T-helper 17 cell (primary cell): Measurements from ENCODE around the gene ZC3H7B. TPM values are rescaled to one million over a fixed set of nuclear protein-coding genes. Genes with fewer than 3 reads are reported as not detected.
A peak's percentile ranks its signal among the peaks of the same experiment; 100 is the strongest.

ENCODE experiments used
- ATAC-seq: fragments of 150-1000 bp; cut with Tn5 transposase; 2 replicates; pipeline ENCODE4 v1.10.0; 2021; ENCODE audit warnings: mild to moderate bottlenecking, moderate library complexity
- DNase-seq, 3 donors: peaks; one replicate each; pipeline versions ENCODE4 v3.0.0 to v3.0.0-alpha.2; 2020 to 2021
- H3K9me3 ChIP-seq: one replicate; pipeline ENCODE4 v1.7.0; 2013; ENCODE audit warnings: low read length, mild to moderate bottlenecking; ENCODE audit not compliant: control insufficient read depth, poor library complexity, severe bottlenecking
- H3K27ac Mint-ChIP-seq: one replicate; pipeline ENCODE4 v1.8.0; 2022; ENCODE audit warnings: mild to moderate bottlenecking, moderate library complexity, mixed read lengths
- H3K27me3 Mint-ChIP-seq: one replicate; pipeline ENCODE4 v1.8.0; 2022; ENCODE audit warnings: mixed read lengths
- H3K36me3 Mint-ChIP-seq: one replicate; pipeline ENCODE4 v1.8.0; 2022; ENCODE audit warnings: low read depth, mixed read lengths
- H3K4me1 Mint-ChIP-seq: one replicate; pipeline ENCODE4 v1.8.0; 2022; ENCODE audit warnings: mild to moderate bottlenecking, mixed read lengths
- H3K4me3 Mint-ChIP-seq: one replicate; pipeline ENCODE4 v1.8.0; 2022; ENCODE audit warnings: mild to moderate bottlenecking, moderate library complexity, mixed read lengths
- total RNA-seq, 4 donors: library from RNA in 2 of 4; stranded (reverse) in 2 of 4; gene quantifications; one replicate each; pipeline ENCODE4 v1.2.3 and lab custom pipeline; 2022 to 2026

ZC3H7B gene
- total RNA-seq, 2 donors from 2014 or later, result 33.5 to 35.9 TPM

DNA sequence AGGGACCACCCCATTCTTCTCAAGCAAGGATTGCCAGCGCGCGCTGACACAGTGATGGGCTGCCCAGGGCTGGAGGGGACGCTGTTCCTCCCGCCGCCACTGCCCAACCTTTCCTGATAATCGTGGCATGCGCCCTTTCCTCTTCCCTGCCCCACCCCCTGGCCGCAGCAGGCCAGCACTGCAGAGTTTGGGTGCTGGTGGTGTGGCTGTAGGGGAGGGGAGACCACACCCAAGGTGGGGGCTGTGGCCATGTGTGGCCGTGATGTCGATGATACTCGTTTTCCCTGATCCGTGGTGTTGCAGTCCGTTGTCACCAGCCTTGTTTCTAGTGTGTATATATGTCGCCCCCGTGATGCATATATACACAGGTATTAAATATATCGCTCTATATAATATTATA, 57.6 kb downstream of the ZC3H7B start:
- Mint-ChIP-seq H3K27ac (no peak overlapping the region), H3K4me1 (peaks cover 5% of the 10 kb centered on the region), H3K36me3 (peaks cover 4% of the 10 kb centered on the region), H3K4me3 (no peak overlapping the region), H3K27me3 (no peaks in the 10 kb centered on the region)
- ATAC-seq (no peak), DNase-seq (no peak)
- H3K9me3 ChIP-seq, result no peaks in the 10 kb centered on the region

DNA sequence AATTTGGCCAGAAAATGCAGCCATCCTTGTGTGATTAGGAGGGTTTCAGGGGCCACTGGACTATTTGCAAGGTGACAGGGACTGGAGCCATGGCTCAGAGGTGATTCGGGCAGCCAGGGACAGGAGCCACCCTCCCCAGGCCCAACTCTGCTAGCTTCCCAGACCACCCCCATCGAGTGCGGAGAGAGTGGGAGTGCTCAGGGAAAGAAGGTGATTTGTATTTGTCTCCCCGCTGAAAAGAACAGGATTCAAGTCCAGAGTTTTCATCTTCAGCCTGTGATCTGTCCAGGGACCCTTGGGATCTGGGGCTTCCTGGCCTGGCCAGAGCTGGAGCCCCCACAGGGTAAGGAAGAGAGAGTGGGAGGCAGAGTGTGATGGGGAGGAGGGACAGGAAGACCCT, 58.1 kb downstream of the ZC3H7B start:
- Mint-ChIP-seq H3K36me3 (peaks cover 2% of the 10 kb centered on the region), H3K27ac (no peak overlapping the region), H3K4me3 (no peak overlapping the region), H3K4me1 (peaks cover 5% of the 10 kb centered on the region), H3K27me3 (no peaks in the 10 kb centered on the region)
- no peak for ATAC-seq
- DNase-seq, result no peak
- H3K9me3 ChIP-seq, result no peaks in the 10 kb centered on the region

DNA sequence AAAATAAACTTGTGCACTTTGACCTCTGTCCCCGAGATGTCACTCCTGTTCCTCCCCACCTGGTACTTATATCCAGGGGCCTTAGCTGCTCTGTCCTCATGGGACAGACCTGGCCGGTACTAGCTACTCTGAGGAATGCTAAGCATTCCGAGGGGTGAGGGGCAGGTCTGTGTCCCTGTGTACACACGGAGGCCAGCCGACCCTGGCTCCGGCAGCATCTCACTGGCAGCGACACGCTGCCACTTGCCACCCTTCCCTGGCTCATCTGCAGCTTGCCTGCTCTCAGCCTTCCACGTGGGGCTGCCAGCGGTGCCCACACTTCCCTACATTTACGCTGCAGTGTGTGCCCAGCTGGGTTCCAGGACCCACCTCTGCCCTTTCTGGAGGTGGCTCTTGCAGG, 58.8 kb downstream of the ZC3H7B start:
- Mint-ChIP-seq H3K27ac (no peak overlapping the region), H3K36me3 (no peaks in the 10 kb centered on the region), H3K4me3 (no peak overlapping the region), H3K27me3 (no peaks in the 10 kb centered on the region), H3K4me1 (peaks cover 3% of the 10 kb centered on the region)
- no peaks in the 10 kb centered on the region for H3K9me3 ChIP-seq
- ATAC-seq (no peak), DNase-seq (no peak)

DNA sequence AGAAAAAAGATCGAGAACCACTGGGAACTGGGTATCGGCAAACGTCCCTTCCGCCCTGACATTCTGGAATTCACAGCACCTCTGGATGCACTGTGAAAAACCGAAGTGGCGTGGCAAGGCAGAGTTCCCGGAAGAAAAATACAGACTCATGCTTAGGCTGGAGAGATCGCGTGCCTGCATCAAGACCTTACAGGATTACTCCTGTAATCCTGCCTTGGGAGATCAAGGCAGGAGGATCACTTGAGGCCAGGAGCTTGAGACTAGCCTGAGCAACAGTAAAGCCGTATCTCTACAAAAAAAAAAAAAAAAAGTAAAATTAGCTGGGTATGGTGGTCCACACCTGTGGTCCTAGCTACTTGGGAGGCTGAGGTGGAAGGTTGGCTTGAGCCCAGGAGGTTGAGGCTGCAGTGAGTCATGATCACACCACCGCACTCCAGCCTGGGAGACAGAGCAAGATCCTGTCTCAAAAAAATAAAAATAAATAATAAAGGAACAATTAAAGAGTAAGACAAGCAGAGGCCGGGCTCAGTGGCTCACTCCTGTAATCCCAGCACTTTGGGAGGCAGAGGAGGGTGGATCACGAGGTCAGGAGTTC, 60.5 kb downstream of the ZC3H7B start:
- Mint-ChIP-seq H3K27ac (no peak overlapping the region), H3K36me3 (no peaks in the 10 kb centered on the region), H3K4me1 (peaks cover 3% of the 10 kb centered on the region), H3K4me3 (no peak overlapping the region), H3K27me3 (no peaks in the 10 kb centered on the region)
- DNase-seq, result no peak
- ATAC-seq, result no peak
- no peaks in the 10 kb centered on the region for H3K9me3 ChIP-seq

DNA sequence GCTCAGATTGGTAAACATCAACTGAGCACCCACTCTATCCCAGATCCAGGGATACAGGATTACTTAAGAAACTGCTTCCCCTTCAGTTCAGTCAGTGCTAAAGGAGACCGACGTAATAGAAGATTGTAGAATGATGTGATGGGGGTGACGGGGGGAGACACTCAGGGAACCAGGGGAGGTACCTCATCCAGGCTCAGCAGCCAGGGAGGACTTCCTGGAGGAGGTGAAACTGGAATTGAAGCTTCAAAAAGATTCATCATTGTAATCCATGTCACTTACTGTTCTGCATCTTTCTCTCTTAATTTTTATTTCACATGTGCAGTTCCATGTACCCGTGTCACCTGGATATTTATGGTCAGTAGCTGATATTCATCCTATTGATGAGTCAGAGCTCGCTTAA, 61.3 kb downstream of the ZC3H7B start:
- Mint-ChIP-seq H3K4me1 (peaks cover 3% of the 10 kb centered on the region), H3K27me3 (no peaks in the 10 kb centered on the region), H3K4me3 (no peak overlapping the region), H3K27ac (peak overlapping the region; percentile 21), H3K36me3 (no peaks in the 10 kb centered on the region)
- no peaks in the 10 kb centered on the region for H3K9me3 ChIP-seq
- ATAC-seq (no peak), DNase-seq (no peak)

DNA sequence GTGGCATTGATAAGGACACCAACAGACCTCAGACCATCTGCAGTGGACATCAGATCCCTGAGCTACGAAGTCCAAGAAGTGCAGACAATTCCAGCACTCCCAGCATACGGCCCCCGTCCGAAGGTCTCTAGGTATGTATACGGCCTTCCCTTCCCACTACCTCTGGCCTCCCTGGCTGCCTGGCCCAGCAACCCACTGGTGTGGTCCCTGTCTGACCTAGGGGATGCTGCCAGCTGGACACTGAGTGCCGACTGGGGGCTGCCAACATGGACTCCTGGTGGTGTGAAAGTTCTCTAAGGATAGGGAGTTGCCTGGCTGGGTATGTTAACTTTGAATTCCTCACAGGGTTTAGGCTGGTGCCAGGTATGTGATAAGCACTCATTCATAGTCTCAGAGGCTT, 62.9 kb downstream of the ZC3H7B start:
- Mint-ChIP-seq H3K4me3 (no peak overlapping the region), H3K27ac (no peak overlapping the region), H3K27me3 (no peaks in the 10 kb centered on the region), H3K4me1 (peaks cover 3% of the 10 kb centered on the region), H3K36me3 (no peaks in the 10 kb centered on the region)
- DNase-seq (no peak), ATAC-seq (no peak)
- H3K9me3 ChIP-seq, result no peaks in the 10 kb centered on the region

DNA sequence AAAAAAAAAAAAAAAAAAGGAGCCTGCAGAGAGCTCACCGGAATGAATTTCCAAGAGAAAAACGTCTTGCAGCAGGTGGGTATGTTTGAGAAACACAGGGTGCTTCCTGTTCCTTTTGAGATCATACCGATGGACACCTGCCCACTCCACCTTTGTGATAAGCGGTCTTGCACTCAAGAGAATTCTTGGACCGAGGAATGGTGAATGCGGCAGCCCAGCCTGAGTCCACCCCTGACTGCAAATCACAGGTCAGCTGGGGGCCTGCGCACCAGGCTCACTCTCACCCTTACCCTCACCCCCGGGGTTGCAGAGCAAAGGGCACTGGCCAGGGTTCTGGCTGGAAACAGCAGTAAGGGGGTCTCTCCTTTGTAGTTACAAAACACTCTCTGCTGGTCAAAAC, 63.6 kb downstream of the ZC3H7B start:
- no peak for ATAC-seq
- H3K36me3 Mint-ChIP-seq, result no peaks in the 10 kb centered on the region
- peaks cover 3% of the 10 kb centered on the region for H3K4me1 Mint-ChIP-seq
- H3K27me3 Mint-ChIP-seq, result no peaks in the 10 kb centered on the region
- no peak overlapping the region for H3K4me3 Mint-ChIP-seq
- DNase-seq, result no peak
- H3K9me3 ChIP-seq, result no peaks in the 10 kb centered on the region
- no peak overlapping the region for H3K27ac Mint-ChIP-seq

DNA sequence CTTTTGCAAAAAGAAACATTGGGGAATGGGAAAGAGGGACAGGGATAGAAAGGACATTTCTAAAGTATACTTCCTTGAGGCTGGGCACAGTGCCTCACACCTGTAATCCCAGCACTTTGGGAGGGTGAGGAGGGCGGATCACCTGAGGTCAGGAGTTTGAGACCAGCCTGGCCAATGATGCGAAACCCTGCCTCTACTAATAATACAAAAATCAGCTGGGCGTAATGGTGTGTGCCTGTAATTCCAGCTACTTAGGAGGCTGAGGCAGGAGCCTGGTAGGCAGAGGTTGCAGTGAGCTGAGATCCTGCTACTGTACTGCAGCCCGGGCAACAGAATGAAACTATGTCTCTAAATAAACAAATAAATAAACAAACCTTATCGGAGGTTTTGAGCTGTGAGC, 64.1 kb downstream of the ZC3H7B start:
- H3K27me3 Mint-ChIP-seq, result no peaks in the 10 kb centered on the region

DNA sequence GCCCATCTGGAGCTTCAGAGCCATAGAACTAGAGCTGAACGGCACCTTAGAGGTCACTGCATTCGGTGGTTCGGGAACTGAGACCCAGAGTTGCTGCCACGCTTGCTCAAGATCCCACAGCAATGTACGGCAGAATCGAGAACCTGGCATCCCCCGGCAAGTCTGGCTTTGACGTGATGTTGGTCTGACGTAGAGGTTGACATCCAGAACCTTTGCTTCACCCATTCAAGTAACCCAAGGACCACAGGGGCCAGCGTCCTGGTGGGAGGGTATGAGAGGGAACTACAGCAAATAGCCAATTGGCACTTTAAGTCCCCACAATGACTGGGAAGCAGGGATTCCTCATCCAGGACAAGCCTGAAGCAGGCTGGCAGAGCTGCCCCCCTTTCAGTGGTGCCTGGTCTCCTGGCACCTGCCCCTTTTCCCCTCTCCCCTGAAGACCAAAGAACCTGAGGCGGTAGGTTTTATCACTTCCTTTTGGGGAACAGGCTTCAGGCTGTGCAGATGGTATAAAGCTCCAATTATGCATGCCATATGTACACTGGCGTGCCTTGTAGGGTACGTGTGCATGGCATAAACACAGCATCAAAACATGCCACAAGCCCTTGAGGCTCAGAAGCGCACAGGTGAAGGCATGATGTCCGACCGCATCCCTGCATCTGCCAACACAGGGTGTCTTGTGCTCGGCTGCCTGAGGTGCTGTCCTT, 65.2 kb downstream of the ZC3H7B start:
- DNase-seq, result no peak
- H3K27me3 Mint-ChIP-seq, result peaks cover 7% of the 10 kb centered on the region
- peaks cover 3% of the 10 kb centered on the region for H3K4me1 Mint-ChIP-seq
- H3K4me3 Mint-ChIP-seq, result no peak overlapping the region
- H3K27ac Mint-ChIP-seq, result no peak overlapping the region
- no peaks in the 10 kb centered on the region for H3K9me3 ChIP-seq
- peaks cover 2% of the 10 kb centered on the region for H3K36me3 Mint-ChIP-seq
- ATAC-seq, result peak; percentile 23

More for the DNA sequence above, 64.1 kb downstream of the ZC3H7B start:
- ATAC-seq, result no peak
- no peaks in the 10 kb centered on the region for H3K9me3 ChIP-seq
- Mint-ChIP-seq H3K36me3 (no peaks in the 10 kb centered on the region), H3K4me3 (no peak overlapping the region), H3K4me1 (peaks cover 3% of the 10 kb centered on the region), H3K27ac (no peak overlapping the region)
- DNase-seq, result no peak

DNA sequence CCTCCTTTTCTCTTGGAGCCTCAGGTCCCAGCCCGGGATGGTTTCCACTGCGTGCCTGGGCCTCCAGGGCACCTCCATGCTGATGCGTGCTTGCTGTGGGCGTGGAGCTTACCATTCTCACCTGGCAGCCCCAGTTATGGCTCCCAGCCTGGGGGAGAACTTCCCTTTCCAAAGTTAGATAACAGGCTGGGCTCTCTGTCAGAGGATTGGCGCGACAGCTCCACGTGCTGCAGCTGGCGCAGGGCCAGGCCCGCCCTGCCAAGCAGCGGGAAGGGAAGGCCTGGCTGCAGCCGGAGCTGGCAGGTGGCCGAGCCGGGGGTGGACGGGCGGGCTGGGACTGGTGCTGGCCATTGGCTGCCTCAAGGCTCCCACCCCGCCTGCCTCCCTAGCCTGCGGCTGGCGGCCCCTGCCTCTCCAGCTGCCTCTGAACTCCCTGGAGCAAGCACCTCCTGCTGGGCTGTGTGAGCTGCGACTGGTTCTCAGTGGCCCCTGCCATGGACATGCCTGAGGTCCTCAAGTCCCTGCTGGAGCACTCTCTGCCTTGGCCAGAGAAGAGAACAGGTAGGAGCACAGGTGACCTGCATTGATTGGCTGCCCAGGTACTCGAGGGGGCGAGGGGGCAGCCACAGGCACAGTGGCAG, 65.8 kb downstream of the ZC3H7B start:
- Mint-ChIP-seq H3K4me1 (no peaks in the 10 kb centered on the region), H3K36me3 (peaks cover 2% of the 10 kb centered on the region), H3K27me3 (peaks cover 7% of the 10 kb centered on the region), H3K4me3 (no peak overlapping the region), H3K27ac (no peak overlapping the region)
- DNase-seq (no peak), ATAC-seq (peak; percentile 53)
- no peaks in the 10 kb centered on the region for H3K9me3 ChIP-seq

DNA sequence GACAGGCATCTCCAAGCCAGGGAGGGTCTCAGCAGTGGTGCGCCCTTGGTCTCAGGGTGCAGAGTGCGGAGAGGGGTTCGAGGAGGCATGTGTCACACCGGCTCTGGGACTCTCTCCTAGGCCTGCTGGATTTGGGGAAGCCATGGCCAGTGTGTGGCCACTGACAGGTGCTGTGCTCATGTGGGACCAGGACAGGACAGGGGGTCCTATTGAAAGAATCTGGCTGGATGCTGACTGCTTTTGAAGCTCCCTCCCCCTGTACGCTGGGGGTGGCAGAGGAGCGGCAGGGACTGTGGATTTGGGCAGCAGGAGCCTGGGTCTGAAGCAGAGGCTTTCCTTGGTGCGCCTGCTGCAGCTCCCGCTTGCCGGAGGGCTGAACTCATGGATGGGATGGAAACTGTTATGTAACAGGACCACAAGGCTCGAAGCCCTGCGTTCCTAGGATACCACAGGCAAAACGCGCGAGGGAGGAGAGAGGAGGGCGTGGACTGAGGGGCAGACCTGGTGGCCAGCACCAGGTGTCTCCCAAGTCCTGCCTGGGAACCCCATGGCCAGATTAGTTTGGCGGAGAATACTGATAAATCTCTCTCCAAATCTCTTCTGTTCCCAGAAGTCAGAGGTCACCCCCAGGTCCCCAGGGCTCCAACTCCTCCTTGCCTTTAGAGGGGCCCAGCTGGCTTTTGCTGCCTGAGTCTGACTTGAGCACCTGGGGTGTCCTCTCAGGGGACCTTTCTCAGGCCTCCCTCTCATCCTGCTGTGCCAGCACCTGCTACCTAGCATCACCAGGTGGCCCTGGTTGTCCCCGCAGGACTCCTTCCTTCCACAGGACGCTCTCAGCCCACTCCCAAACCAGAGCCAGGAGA, 66.6 kb downstream of the ZC3H7B start:
- H3K4me3 Mint-ChIP-seq, result no peak overlapping the region
- no peaks in the 10 kb centered on the region for H3K9me3 ChIP-seq
- ATAC-seq (no peak), DNase-seq (no peak)
- H3K27me3 Mint-ChIP-seq, result peaks cover 7% of the 10 kb centered on the region
- no peak overlapping the region for H3K27ac Mint-ChIP-seq
- H3K4me1 Mint-ChIP-seq, result no peaks in the 10 kb centered on the region
- H3K36me3 Mint-ChIP-seq, result peaks cover 2% of the 10 kb centered on the region

DNA sequence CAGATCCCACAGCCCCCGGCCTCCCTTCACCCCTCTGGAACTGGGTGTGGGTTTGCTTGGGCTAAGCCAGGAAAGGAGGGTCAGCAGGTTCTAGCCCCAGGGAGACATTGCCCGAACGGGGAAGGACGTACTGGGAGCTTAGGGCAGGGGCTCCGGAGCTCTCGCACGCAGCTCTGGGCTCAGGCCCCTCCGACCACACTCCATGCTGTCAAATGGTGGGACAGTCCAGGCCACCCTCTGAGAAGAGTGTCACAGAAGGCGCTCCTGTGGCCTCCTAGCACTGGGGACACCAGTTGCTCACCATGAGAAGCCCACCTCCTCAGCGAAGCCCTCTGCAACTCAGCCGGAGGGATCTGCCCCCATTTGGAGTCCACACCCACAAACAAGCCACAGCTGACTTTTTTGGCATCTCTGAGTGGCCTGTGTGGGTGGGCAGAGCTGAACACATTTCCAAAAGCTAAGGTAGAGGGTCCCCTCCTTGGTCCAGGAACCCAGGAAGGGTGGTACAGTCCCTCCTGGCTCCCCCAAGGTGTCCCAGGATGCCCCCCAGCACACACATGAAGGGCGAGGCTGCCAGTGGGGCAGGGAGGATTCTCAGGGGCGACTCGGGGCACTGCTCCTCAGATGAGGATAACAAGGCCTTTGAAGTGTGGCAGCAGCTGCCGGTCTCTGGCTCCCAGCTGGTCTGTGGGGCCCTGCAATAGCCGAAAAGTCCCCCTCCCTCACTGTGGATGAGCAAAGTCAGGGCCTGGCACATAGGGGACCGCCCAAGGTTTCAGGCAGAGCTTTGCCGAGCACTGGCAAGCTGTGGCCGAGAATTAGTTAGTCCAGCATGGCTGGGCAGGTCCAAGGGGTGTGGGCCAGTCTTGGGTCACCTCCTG, 67.5 kb downstream of the ZC3H7B start:
- no peak overlapping the region for H3K27ac Mint-ChIP-seq
- DNase-seq, result no peak
- peaks cover 2% of the 10 kb centered on the region for H3K36me3 Mint-ChIP-seq
- no peaks in the 10 kb centered on the region for H3K4me1 Mint-ChIP-seq
- H3K4me3 Mint-ChIP-seq, result no peak overlapping the region
- ATAC-seq, result no peak
- peaks cover 7% of the 10 kb centered on the region for H3K27me3 Mint-ChIP-seq
- H3K9me3 ChIP-seq, result no peaks in the 10 kb centered on the region
